ENCODE measurements around the gene DOCK7. TPM values are rescaled to one million over a fixed set of nuclear protein-coding genes. Genes with fewer than 3 reads are reported as not detected.
A peak's percentile ranks its signal among the peaks of the same experiment; 100 is the strongest.
"Not testable (repeated sequence)": the region's sequence is repeated elsewhere in the genome, so short reads cannot be mapped to it uniquely, and the experiment has no call there.

The DOCK7 gene
- total and polyA plus RNA-seq, 2 donors, result 7.4 to 19.2 TPM

DNA sequence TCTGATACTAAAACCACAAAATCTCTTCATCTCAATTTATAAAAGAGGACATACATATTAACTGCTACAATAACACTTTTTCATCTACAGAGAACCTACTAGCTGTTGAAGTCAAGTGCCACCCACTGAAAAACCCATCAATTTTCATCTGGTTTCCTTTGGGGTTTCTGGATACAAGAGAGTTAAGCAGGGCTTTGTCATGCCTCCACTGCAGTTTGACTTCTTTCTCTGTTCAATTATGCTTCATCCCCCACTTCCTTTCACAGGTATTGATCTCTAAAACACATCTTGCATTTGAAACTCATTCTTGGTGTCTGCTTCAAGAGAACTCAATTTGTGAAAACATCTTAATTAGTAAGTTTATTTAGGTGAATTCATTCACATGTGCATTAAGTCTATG, 151.3 kb downstream of the DOCK7 start:
- DNase-seq (ENCODE audit: low read depth in 6 of 9, low spot score in 9 of 9), result no peak
- Histone ChIP-seq H3K9me3 (ENCODE audit: control insufficient read depth in 2 of 2, insufficient read depth in 1 of 2, low read length in 1 of 2) (no peaks in the 10 kb centered on the region), H3K27me3 (ENCODE audit: control insufficient read depth in 2 of 2, insufficient read depth in 1 of 2, low read length in 1 of 2) (no peaks in the 10 kb centered on the region), H3K4me1 (ENCODE audit: control insufficient read depth in 2 of 2, insufficient read depth in 2 of 2, low read length in 2 of 2) (no peaks in the 10 kb centered on the region), H3K27ac (ENCODE audit: low read depth in 1 of 2, low read length in 1 of 2) (no peak overlapping the region), H3K4me3 (ENCODE audit: low read length in 2 of 2) (no peak overlapping the region), H3K36me3 (ENCODE audit: control insufficient read depth in 2 of 2, insufficient read depth in 2 of 2, low read length in 1 of 2) (no peaks in the 10 kb centered on the region)

DNA sequence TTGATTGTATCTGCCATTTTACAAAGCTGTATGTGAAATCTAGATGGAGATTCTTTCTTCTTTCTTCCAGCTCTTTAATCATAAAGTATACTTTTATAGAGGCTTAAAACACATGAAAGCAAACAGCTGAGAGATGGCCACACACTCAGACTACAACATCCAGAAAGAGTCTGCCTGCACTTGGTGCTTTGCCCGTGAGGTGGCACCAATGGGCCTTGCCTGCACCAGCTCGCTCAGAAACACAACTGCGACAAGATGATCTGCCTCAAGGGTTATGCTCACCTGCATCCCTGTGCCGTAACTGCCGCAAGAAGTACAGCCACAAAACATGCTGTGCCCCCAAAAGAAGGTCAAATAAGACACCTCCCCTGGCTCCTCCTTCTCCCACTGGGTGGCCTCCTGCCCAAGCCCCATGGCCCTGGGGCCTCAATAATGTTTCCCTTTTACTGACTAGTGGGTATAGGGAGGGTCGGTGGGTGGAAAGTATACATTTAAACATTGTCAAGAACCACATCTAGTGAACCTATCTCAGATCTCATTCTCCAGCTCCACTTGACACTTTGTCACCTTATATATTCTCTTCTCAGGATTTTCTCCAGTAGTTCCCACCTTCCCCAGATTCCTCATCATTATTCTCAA, 157.6 kb downstream of the DOCK7 start:
- Histone ChIP-seq H3K4me1 (ENCODE audit: control insufficient read depth in 2 of 2, insufficient read depth in 2 of 2, low read length in 2 of 2) (no peaks in the 10 kb centered on the region), H3K4me3 (ENCODE audit: low read length in 2 of 2) (no peak overlapping the region), H3K27me3 (ENCODE audit: control insufficient read depth in 2 of 2, insufficient read depth in 1 of 2, low read length in 1 of 2) (no peaks in the 10 kb centered on the region), H3K27ac (ENCODE audit: low read depth in 1 of 2, low read length in 1 of 2) (no peak overlapping the region), H3K9me3 (ENCODE audit: control insufficient read depth in 2 of 2, insufficient read depth in 1 of 2, low read length in 1 of 2) (no peaks in the 10 kb centered on the region), H3K36me3 (ENCODE audit: control insufficient read depth in 2 of 2, insufficient read depth in 2 of 2, low read length in 1 of 2) (no peaks in the 10 kb centered on the region)
- peak in 2 of 9 donors; percentile 18 to 24 for DNase-seq (ENCODE audit: low read depth in 6 of 9, low spot score in 9 of 9)
- 93% methylated on average over 6 of the region's 6 CpGs for WGBS

- no peak overlapping the region for H3K4me3 ChIP-seq (ENCODE audit: low read length in 2 of 2)
- no peaks in the 10 kb centered on the region for H3K4me1 ChIP-seq (ENCODE audit: control insufficient read depth in 2 of 2, insufficient read depth in 2 of 2, low read length in 2 of 2)
- DNase-seq (ENCODE audit: low read depth in 6 of 9, low spot score in 9 of 9), result no peak
- no peaks in the 10 kb centered on the region for H3K27me3 ChIP-seq (ENCODE audit: control insufficient read depth in 2 of 2, insufficient read depth in 1 of 2, low read length in 1 of 2)
- WGBS, result over 99% methylated on average over 4 of the region's 4 CpGs
- no peaks in the 10 kb centered on the region for H3K36me3 ChIP-seq (ENCODE audit: control insufficient read depth in 2 of 2, insufficient read depth in 2 of 2, low read length in 1 of 2)
- H3K9me3 ChIP-seq (ENCODE audit: control insufficient read depth in 2 of 2, insufficient read depth in 1 of 2, low read length in 1 of 2), result no peaks in the 10 kb centered on the region
- no peak overlapping the region for H3K27ac ChIP-seq (ENCODE audit: low read depth in 1 of 2, low read length in 1 of 2)
Measured at GRCh38 chr1:62529227-62529626, 159.0 kb downstream of the DOCK7 start.

DNA sequence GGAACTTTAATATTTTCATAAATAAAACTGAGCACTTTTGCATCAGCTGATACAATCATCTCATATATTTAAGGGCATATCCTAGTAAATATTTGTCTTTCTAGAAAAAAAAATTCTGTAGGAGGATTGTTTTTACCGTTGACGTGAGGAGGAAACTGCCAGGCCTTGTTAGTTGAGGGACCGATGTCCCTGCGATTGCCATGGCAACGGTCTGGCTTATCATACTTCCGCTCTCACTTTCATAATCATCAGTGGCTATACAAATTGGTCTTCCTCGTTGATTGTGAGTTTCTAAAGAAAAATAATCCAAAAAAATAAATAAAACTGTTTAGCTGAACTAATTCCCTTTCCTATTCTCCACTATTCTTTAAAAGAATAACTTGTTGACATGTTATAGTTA, 160.2 kb downstream of the DOCK7 start:
- Histone ChIP-seq H3K4me3 (ENCODE audit: low read length in 2 of 2) (no peak overlapping the region), H3K27me3 (ENCODE audit: control insufficient read depth in 2 of 2, insufficient read depth in 1 of 2, low read length in 1 of 2) (no peaks in the 10 kb centered on the region), H3K27ac (ENCODE audit: low read depth in 1 of 2, low read length in 1 of 2) (no peak overlapping the region), H3K4me1 (ENCODE audit: control insufficient read depth in 2 of 2, insufficient read depth in 2 of 2, low read length in 2 of 2) (no peaks in the 10 kb centered on the region), H3K36me3 (ENCODE audit: control insufficient read depth in 2 of 2, insufficient read depth in 2 of 2, low read length in 1 of 2) (no peaks in the 10 kb centered on the region), H3K9me3 (ENCODE audit: control insufficient read depth in 2 of 2, insufficient read depth in 1 of 2, low read length in 1 of 2) (no peaks in the 10 kb centered on the region)
- no peak for DNase-seq (ENCODE audit: low read depth in 6 of 9, low spot score in 9 of 9)
- WGBS, result 88% methylated on average over 7 of the region's 7 CpGs

DNA sequence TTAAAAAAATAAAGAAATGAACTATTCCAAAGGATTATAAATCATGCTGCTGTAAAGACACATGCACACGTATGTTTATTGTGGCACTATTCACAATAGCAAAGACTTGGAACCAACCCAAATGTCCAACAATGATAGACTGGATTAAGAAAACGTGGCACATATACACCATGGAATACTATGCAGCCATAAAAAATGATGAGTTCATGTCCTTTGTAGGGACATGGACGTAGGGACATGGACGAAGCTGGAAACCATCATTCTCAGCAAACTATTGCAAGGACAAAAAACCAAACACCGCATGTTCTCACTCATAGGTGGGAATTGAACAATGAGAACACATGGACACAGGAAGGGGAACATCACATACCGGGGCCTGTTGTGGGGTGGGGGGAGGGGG, 160.8 kb downstream of the DOCK7 start:
- not testable (repeated sequence) for H3K4me3 ChIP-seq (ENCODE audit: low read length in 2 of 2); H3K36me3 ChIP-seq (ENCODE audit: control insufficient read depth in 2 of 2, insufficient read depth in 2 of 2, low read length in 1 of 2); H3K27ac ChIP-seq (ENCODE audit: low read depth in 1 of 2, low read length in 1 of 2); H3K27me3 ChIP-seq (ENCODE audit: control insufficient read depth in 2 of 2, insufficient read depth in 1 of 2, low read length in 1 of 2); DNase-seq (ENCODE audit: low read depth in 6 of 9, low spot score in 9 of 9); H3K4me1 ChIP-seq (ENCODE audit: control insufficient read depth in 2 of 2, insufficient read depth in 2 of 2, low read length in 2 of 2); H3K9me3 ChIP-seq (ENCODE audit: control insufficient read depth in 2 of 2, insufficient read depth in 1 of 2, low read length in 1 of 2)
- 96% methylated on average over 6 of the region's 6 CpGs for WGBS

DNA sequence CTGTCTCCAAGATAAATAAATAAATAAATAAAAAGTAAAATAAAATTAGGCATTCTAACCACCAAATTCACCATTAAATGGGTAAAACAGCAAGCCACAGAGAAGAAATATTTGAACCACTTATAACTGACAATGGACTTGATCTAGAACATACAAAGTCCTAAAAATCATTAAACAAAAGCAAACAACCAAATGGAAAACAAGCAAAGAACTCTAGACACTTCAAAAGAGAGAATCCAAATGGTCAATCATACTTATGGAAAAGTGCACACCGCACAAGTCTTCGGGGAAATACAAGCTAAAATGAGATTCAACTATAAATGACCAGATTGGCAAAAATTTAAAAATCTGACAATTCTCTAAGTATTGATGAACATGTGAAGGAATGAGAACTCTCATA, 164.3 kb downstream of the DOCK7 start:
- Histone ChIP-seq H3K4me1 (ENCODE audit: control insufficient read depth in 2 of 2, insufficient read depth in 2 of 2, low read length in 2 of 2) (no peaks in the 10 kb centered on the region), H3K27ac (ENCODE audit: low read depth in 1 of 2, low read length in 1 of 2) (no peak overlapping the region)
- WGBS, result 94% methylated on average over 2 of the region's 2 CpGs

DNA sequence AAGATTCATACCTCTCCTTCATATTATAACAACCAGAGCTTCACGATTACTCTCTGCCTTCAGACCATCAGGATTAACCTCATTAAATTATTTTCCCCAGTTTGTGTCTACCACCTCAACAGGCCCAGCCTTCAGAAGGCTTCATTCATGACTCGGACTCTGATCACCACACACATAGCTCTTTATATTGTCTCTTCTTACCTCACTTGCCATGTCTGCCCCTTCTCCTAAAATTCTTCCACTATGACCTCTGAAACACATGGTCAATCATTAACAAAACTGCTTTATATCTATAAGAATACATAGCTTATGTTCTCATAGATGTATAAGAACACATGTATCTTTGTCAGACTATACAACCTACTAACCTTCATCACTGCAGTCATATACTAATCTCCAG, 171.6 kb downstream of the DOCK7 start:
- H3K4me1 ChIP-seq (ENCODE audit: control insufficient read depth in 2 of 2, insufficient read depth in 2 of 2, low read length in 2 of 2), result no peaks in the 10 kb centered on the region
- no peak overlapping the region for H3K27ac ChIP-seq (ENCODE audit: low read depth in 1 of 2, low read length in 1 of 2)
- DNase-seq (ENCODE audit: low read depth in 6 of 9, low spot score in 9 of 9), result no peak
- no peaks in the 10 kb centered on the region for H3K36me3 ChIP-seq (ENCODE audit: control insufficient read depth in 2 of 2, insufficient read depth in 2 of 2, low read length in 1 of 2)
- WGBS, result 95% methylated on average over 2 of the region's 2 CpGs
- no peak overlapping the region for H3K4me3 ChIP-seq (ENCODE audit: low read length in 2 of 2)
- H3K9me3 ChIP-seq (ENCODE audit: control insufficient read depth in 2 of 2, insufficient read depth in 1 of 2, low read length in 1 of 2), result no peaks in the 10 kb centered on the region
- H3K27me3 ChIP-seq (ENCODE audit: control insufficient read depth in 2 of 2, insufficient read depth in 1 of 2, low read length in 1 of 2), result no peaks in the 10 kb centered on the region

More for the DNA sequence above, 164.3 kb downstream of the DOCK7 start:
- no peaks in the 10 kb centered on the region for H3K36me3 ChIP-seq (ENCODE audit: control insufficient read depth in 2 of 2, insufficient read depth in 2 of 2, low read length in 1 of 2)
- H3K4me3 ChIP-seq (ENCODE audit: low read length in 2 of 2), result no peak overlapping the region
- no peaks in the 10 kb centered on the region for H3K9me3 ChIP-seq (ENCODE audit: control insufficient read depth in 2 of 2, insufficient read depth in 1 of 2, low read length in 1 of 2)
- DNase-seq (ENCODE audit: low read depth in 6 of 9, low spot score in 9 of 9), result no peak
- no peaks in the 10 kb centered on the region for H3K27me3 ChIP-seq (ENCODE audit: control insufficient read depth in 2 of 2, insufficient read depth in 1 of 2, low read length in 1 of 2)

GRCh38 chr1:62514746-62515423, 173.3 kb downstream of the DOCK7 start:
- Histone ChIP-seq H3K4me3 (ENCODE audit: low read length in 2 of 2) (no peak overlapping the region), H3K27me3 (ENCODE audit: control insufficient read depth in 2 of 2, insufficient read depth in 1 of 2, low read length in 1 of 2) (no peaks in the 10 kb centered on the region), H3K27ac (ENCODE audit: low read depth in 1 of 2, low read length in 1 of 2) (no peak overlapping the region), H3K9me3 (ENCODE audit: control insufficient read depth in 2 of 2, insufficient read depth in 1 of 2, low read length in 1 of 2) (no peaks in the 10 kb centered on the region), H3K36me3 (ENCODE audit: control insufficient read depth in 2 of 2, insufficient read depth in 2 of 2, low read length in 1 of 2) (no peaks in the 10 kb centered on the region), H3K4me1 (ENCODE audit: control insufficient read depth in 2 of 2, insufficient read depth in 2 of 2, low read length in 2 of 2) (no peaks in the 10 kb centered on the region)
- WGBS, result 94% methylated on average over 3 of the region's 3 CpGs
- DNase-seq (ENCODE audit: low read depth in 6 of 9, low spot score in 9 of 9), result no peak

- Histone ChIP-seq H3K36me3 (ENCODE audit: control insufficient read depth in 2 of 2, insufficient read depth in 2 of 2, low read length in 1 of 2) (no peaks in the 10 kb centered on the region), H3K9me3 (ENCODE audit: control insufficient read depth in 2 of 2, insufficient read depth in 1 of 2, low read length in 1 of 2) (no peaks in the 10 kb centered on the region), H3K4me1 (ENCODE audit: control insufficient read depth in 2 of 2, insufficient read depth in 2 of 2, low read length in 2 of 2) (no peaks in the 10 kb centered on the region), H3K4me3 (ENCODE audit: low read length in 2 of 2) (no peak overlapping the region), H3K27ac (ENCODE audit: low read depth in 1 of 2, low read length in 1 of 2) (no peak overlapping the region), H3K27me3 (ENCODE audit: control insufficient read depth in 2 of 2, insufficient read depth in 1 of 2, low read length in 1 of 2) (no peaks in the 10 kb centered on the region)
- WGBS, result 94% methylated on average over 4 of the region's 4 CpGs
- DNase-seq (ENCODE audit: low read depth in 6 of 9, low spot score in 9 of 9), result no peak
Measured at GRCh38 chr1:62513013-62513412, 175.2 kb downstream of the DOCK7 start.
